ENCODE measurements around the gene SERGEF. TPM values are rescaled to one million over a fixed set of nuclear protein-coding genes. Genes with fewer than 3 reads are reported as not detected.

SERGEF gene
- total RNA-seq, 1 experiment from 2014 or later: 31.4 TPM

DNA sequence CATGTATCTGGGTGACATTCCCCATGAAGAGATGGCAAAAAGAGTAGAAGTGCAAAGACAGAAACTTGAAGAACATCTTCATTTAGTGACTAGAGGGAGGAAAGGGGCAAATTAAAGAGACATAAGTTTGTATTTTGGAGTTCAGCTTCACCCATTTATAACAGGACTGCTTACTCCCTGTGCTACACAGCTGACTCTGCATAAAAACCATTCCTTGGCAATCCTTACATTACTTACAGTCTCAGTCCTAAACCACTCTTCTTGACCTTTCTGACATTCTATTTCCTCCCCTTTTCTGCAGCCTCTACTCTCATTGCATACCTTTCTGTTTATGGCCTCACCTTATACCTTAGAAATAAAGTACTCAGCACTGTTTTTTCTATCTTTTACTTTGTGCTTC, 6.8 kb upstream of the SERGEF start:
- peaks cover 13% of the 10 kb centered on the region for H3K27me3 Mint-ChIP-seq (ENCODE audit: low read depth)
- Histone ChIP-seq H3K23me2 (ENCODE audit: insufficient read length, low read depth, low read length, poor library complexity, severe bottlenecking) (no peaks in the 10 kb centered on the region), H2AK5ac (ENCODE audit: insufficient read length, low read length) (no peak overlapping the region), H2BK5ac (ENCODE audit: insufficient read length, low read length) (no peak overlapping the region), H3K4me1 (ENCODE audit: insufficient read depth, low read length) (no peaks in the 10 kb centered on the region), H3T11ph (ENCODE audit: low read length) (no peak overlapping the region), H3K27ac (ENCODE audit: insufficient read length, low read depth, low read length) (no peak overlapping the region), H3K18ac (ENCODE audit: insufficient read length, low read depth, low read length) (no peak overlapping the region), H3K14ac (ENCODE audit: insufficient read depth, low read length) (no peak overlapping the region), H3K79me2 (ENCODE audit: insufficient read depth, low read length) (no peaks in the 10 kb centered on the region), H3K27me3 (ENCODE audit: insufficient read depth, low read length) (no peaks in the 10 kb centered on the region), H2AFZ (ENCODE audit: low read length) (no peak overlapping the region), H3K23ac (ENCODE audit: insufficient read length, low read depth, low read length) (no peak overlapping the region), H3K9me3 (ENCODE audit: control insufficient read depth, low read depth, low read length) (no peaks in the 10 kb centered on the region), H2BK12ac (ENCODE audit: insufficient read length, low read depth, low read length) (no peak overlapping the region), H3K9ac (ENCODE audit: extremely low read depth, insufficient read length, low read length) (no peak overlapping the region), H3K56ac (ENCODE audit: insufficient read length, low read depth, low read length) (no peak overlapping the region), H4K91ac (ENCODE audit: insufficient read length, low read depth, low read length) (no peak overlapping the region), H4K5ac (ENCODE audit: insufficient read length, low read depth, low read length) (no peak overlapping the region), H3K79me1 (ENCODE audit: insufficient read depth, low read depth, low read length, poor library complexity, severe bottlenecking) (no peaks in the 10 kb centered on the region), H2BK15ac (ENCODE audit: low read depth, low read length) (no peak overlapping the region), H4K8ac (replicated peaks; ENCODE audit: insufficient read length, low read depth, low read length) (no peak overlapping the region), H2BK20ac (ENCODE audit: low read depth, low read length, poor library complexity, severe bottlenecking) (no peak overlapping the region), H4K20me1 (ENCODE audit: control insufficient read depth, insufficient read depth, insufficient read length) (no peaks in the 10 kb centered on the region), H3K4me2 (ENCODE audit: insufficient read depth, insufficient read length, low read length) (no peak overlapping the region), H2BK120ac (ENCODE audit: low read depth, low read length, poor library complexity, severe bottlenecking) (no peak overlapping the region), H3K4ac (ENCODE audit: low read depth, low read length) (no peak overlapping the region)
- peaks cover 4 to 5% of the 10 kb centered on the region in 2 experiments for H3K4me1 Mint-ChIP-seq
- no peak overlapping the region for H3K27ac Mint-ChIP-seq
- no peaks in the 10 kb centered on the region for H3K9me3 Mint-ChIP-seq
- TF ChIP-seq, protein P1, sequence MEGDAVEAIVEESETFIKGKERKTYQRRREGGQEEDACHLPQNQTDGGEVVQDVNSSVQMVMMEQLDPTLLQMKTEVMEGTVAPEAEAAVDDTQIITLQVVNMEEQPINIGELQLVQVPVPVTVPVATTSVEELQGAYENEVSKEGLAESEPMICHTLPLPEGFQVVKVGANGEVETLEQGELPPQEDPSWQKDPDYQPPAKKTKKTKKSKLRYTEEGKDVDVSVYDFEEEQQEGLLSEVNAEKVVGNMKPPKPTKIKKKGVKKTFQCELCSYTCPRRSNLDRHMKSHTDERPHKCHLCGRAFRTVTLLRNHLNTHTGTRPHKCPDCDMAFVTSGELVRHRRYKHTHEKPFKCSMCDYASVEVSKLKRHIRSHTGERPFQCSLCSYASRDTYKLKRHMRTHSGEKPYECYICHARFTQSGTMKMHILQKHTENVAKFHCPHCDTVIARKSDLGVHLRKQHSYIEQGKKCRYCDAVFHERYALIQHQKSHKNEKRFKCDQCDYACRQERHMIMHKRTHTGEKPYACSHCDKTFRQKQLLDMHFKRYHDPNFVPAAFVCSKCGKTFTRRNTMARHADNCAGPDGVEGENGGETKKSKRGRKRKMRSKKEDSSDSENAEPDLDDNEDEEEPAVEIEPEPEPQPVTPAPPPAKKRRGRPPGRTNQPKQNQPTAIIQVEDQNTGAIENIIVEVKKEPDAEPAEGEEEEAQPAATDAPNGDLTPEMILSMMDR (conservative IDR thresholded peaks at IDR 0.05): no peak
- no peak overlapping the region for H3K4me3 Mint-ChIP-seq
- H3K36me3 Mint-ChIP-seq (ENCODE audit: insufficient read depth in 1 of 3, low read depth in 3 of 3): no peaks in the 10 kb centered on the region
- no peak for DNase-seq
